Pancreas (tissue), 10 donors: ENCODE measurements around the gene RAB40A. TPM values are rescaled to one million over a fixed set of nuclear protein-coding genes. Genes with fewer than 3 reads are reported as not detected.

ENCODE experiments used
- ATAC-seq, 4 donors: fragments of 200-7000 bp; cut with Tn5 transposase; one replicate each; pipeline versions ENCODE4 v1.8.0 to v1.9.1; 2020; ENCODE audit warnings: mild to moderate bottlenecking in 4 of 4, moderate library complexity in 4 of 4
- DNase-seq, 6 donors: peaks; one replicate each; pipeline ENCODE4 v3.0.0-alpha.2; 2020
- FAIRE-seq: peaks from 2 replicates; lab custom pipeline; 2012; peaks lifted over from hg19 to GRCh38; lab: Jason Lieb, UNC
- H3K27ac ChIP-seq, 4 donors: fragments of 200-600 bp; sonication (generic); 1 replicate in 3 of 4; 2 replicates in 1 of 4; pipeline versions ENCODE4 v1.5.0 to v1.8.0; 2020
- H3K27me3 ChIP-seq, 4 donors: fragments of 200-600 bp; one replicate each; pipeline ENCODE4 v1.8.0; 2021
- H3K36me3 ChIP-seq, 3 donors: fragments of 200-600 bp; sonication (generic) in 1 of 3; one replicate each; pipeline versions ENCODE4 v1.5.0 to v1.8.0; 2020 to 2021
- H3K4me1 ChIP-seq, 3 donors: fragments of 200-600 bp; one replicate each; pipeline ENCODE4 v1.8.0; 2021
- H3K4me3 ChIP-seq, 4 donors: fragments of 200-600 bp; sonication (generic) in 2 of 4; one replicate each; pipeline versions ENCODE4 v1.5.0 to v1.8.0; 2020 to 2021
- H3K9me3 ChIP-seq, 4 donors: fragments of 200-600 bp; one replicate each; pipeline ENCODE4 v1.8.0; 2021
- WGBS, 2 donors: extraction: QIAGEN DNeasy Blood & Tissue Kit; methylation state at CpG; one replicate each; pipeline ENCODE4 v1.1.7; 2013; 5-methylcytosine and 5-hydroxymethylcytosine counted together
- intact Hi-C, 3 donors: fragments of 100-400 bp; cut with DNase I; formaldehyde crosslinking; loops; one replicate each; pipeline versions ENCODE4 v1.11.1 to v1.14.2; 2022
- polyA plus RNA-seq, 2 donors: library from polyadenylated mRNA; stranded (reverse); fragments of 200-250 nt; gene quantifications; one replicate each; pipeline ENCODE4 v1.2.3, GENCODE V29; 2013
- total RNA-seq, 6 donors: library from RNA; stranded (reverse); fragmentation: NEBNext Ultra II Directional in 4 of 6; extraction: Animal tissue kit (Norgen Biotek cat#: 25700) in 4 of 6; gene quantifications; one replicate each; pipeline versions ENCODE4 v1.2.1 to v1.2.4, GENCODE V29; 2021 to 2023
- TF ChIP-seq, protein P1 (sequence below), 4 donors: fragments of 200-600 bp; sonication (generic) in 3 of 4; IDR thresholded peaks; one replicate each; pipeline versions ENCODE4 v1.5.0 to v1.8.0; 2021; ENCODE audit warnings: antibody characterized with exemption in 4 of 4
- donor health status: healthy with polysubstance abuse.
- donor health status: DM: no; HTN: no; CAD: no; lungs with moderate emphysema.
- donor health status: DM: no; HTN: no; CAD: no.
- donor health status: control.
- donor health status: control.
- donor health status: Bipolar disorder and iron deficiency.
- donor health status: DM: yes; HTN: yes; CAD: no.
- donor health status: DM: no; HTN: no; CAD: no.
- donor health status: DM: no; HTN: no; CAD: no.
- donor health status: DM: yes; HTN: yes; CAD: no.

The RAB40A gene
- total and polyA plus RNA-seq, 8 donors = 0.06 to 0.19 (median 0.12) TPM; not detected in 1

DNA sequence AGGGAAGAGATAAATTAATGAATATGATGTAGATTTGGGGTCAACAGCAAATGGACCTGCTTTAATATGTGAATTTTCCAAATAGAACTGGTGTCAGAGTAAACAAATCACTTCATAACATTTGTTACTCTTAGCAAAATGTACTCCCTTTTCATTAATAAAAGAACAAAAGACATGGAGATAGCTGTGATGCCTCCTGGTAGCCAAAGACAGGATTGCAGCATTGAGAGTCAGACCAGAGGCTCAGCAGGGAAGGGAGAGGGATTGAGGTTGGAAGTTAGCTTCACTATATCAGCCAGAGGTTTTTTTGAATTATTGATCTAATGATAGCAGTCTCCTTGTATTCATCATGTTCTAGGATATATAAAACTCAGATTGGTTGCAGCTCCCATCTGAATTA lies 17.4 kb upstream of the RAB40A start:
- DNase-seq (no peak), ATAC-seq (no peak), FAIRE-seq (no peak)
- TF ChIP-seq, protein P1, sequence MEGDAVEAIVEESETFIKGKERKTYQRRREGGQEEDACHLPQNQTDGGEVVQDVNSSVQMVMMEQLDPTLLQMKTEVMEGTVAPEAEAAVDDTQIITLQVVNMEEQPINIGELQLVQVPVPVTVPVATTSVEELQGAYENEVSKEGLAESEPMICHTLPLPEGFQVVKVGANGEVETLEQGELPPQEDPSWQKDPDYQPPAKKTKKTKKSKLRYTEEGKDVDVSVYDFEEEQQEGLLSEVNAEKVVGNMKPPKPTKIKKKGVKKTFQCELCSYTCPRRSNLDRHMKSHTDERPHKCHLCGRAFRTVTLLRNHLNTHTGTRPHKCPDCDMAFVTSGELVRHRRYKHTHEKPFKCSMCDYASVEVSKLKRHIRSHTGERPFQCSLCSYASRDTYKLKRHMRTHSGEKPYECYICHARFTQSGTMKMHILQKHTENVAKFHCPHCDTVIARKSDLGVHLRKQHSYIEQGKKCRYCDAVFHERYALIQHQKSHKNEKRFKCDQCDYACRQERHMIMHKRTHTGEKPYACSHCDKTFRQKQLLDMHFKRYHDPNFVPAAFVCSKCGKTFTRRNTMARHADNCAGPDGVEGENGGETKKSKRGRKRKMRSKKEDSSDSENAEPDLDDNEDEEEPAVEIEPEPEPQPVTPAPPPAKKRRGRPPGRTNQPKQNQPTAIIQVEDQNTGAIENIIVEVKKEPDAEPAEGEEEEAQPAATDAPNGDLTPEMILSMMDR (IDR thresholded peaks at IDR 0.05) = no peak
- Histone ChIP-seq H3K4me3 (no peak overlapping the region), H3K9me3 (no peaks in the 10 kb centered on the region), H3K36me3 (no peaks in the 10 kb centered on the region), H3K4me1 (no peaks in the 10 kb centered on the region), H3K27me3 (peaks cover 0 to 20% (median 2%) of the 10 kb centered on the region in 4 donors), H3K27ac (no peak overlapping the region)
- intact Hi-C loops = loop anchor here in 2 of 3 donors (10.0 kb wide), 2 partner anchors 158 to 238 kb away; partner anchors contain the start of gene PLP1 (in 1 of the 2)

DNA sequence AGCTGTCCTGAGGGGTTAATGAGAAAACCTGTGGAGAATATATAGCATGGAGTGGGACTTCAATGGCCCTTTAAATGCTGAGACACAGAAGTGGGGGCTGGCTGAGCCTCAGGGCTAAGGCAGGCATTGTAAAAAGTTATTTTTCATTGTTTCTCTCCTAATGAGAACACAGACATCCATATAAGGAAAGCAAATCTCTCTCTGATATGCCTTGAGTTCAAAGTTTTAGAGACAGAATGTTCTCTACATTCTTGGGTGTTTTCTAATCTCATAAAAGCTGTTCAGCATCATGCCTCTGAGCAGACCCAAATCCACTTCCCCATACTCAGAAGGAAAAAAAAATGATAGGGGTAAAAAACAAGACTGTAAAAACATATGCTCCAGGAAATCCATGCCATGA lies 16.8 kb upstream of the RAB40A start:
- H3K27me3 ChIP-seq = peaks cover 0 to 20% (median 2%) of the 10 kb centered on the region in 4 donors
- TF ChIP-seq, protein P1 (IDR thresholded peaks at IDR 0.05) = no peak
- H3K4me1 ChIP-seq = no peaks in the 10 kb centered on the region
- DNase-seq = no peak
- H3K36me3 ChIP-seq = no peaks in the 10 kb centered on the region
- intact Hi-C loops = loop anchor here in 2 of 3 donors (10.0 kb wide), 2 partner anchors 159 to 239 kb away; partner anchors contain the start of gene PLP1 (in 1 of the 2)
- H3K9me3 ChIP-seq = no peaks in the 10 kb centered on the region
- H3K4me3 ChIP-seq = no peak overlapping the region
- no peak overlapping the region for H3K27ac ChIP-seq
- FAIRE-seq = no peak
- no peak for ATAC-seq

DNA sequence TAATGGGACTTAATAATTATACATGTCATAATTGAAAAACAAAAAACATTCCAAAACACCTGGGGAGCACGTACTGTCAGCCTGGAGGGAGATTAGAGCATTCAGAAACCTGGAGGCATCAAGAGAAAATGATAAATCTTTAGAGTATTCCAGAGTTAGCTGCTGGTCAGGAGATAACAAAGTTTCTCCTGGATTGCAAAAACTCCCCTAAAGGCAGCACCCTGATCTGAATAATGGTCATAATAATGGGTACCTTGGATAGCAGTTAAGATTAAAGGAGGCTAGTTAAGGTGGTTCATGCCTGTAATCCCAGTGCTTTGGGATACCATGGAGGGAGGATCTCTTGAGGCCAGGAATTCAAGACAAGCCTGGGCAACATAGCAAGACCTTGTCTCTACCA lies 15.9 kb upstream of the RAB40A start:
- no peaks in the 10 kb centered on the region for H3K36me3 ChIP-seq
- FAIRE-seq (no peak), ATAC-seq (no peak), DNase-seq (no peak)
- no peaks in the 10 kb centered on the region for H3K4me1 ChIP-seq
- H3K9me3 ChIP-seq = no peaks in the 10 kb centered on the region
- 58 to 72% methylated on average over 1 of the region's 1 CpG for WGBS, 2 donors
- no peak overlapping the region for H3K4me3 ChIP-seq
- TF ChIP-seq, protein P1 (IDR thresholded peaks at IDR 0.05) = no peak
- no peak overlapping the region for H3K27ac ChIP-seq
- intact Hi-C loops = loop anchor here in 2 of 3 donors (10.0 kb wide), 2 partner anchors 160 to 240 kb away; partner anchors contain the start of gene PLP1 (in 1 of the 2)
- H3K27me3 ChIP-seq = peaks cover 0 to 20% (median 2%) of the 10 kb centered on the region in 4 donors

DNA sequence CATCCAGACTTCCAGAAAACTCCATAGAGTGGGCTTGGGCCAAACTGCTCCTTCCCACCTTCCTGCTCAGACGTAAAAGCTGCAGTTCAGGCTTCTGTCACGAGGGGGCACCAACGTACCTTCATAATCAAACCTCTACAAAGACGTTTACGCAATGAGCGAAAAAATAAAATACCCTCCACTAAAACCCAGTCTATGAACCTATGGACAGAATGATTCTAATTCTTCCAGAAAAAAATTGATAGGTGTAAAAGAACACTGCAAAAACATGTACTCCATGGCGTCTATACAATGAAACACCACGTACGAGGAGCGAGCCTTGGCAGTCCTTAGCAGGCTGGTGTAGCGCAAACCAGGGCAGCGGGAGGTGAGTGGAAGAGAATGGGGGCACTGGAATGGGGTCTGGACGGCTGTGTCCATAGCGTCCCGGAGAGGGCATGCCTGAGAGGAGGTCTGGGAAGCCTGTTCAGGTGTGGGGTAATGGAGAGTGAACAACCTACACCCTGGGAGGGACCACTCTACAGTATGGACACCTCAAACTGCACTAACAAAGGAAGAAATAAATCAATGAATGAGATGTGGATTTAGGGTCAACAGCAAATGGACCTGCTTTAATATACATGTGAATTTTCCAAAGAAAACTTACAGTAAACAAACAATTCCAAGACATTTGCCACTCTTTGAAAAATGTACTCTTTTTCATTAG lies 14.4 kb upstream of the RAB40A start:
- TF ChIP-seq, protein P1 (IDR thresholded peaks at IDR 0.05) = peak; percentile 62 to 80 (median 74)
- no peak overlapping the region for H3K27ac ChIP-seq
- DNase-seq (peak; percentile 36 to 89 (median 76)), FAIRE-seq (no peak), ATAC-seq (peak; percentile 71 to 96 (median 90))
- H3K36me3 ChIP-seq = no peaks in the 10 kb centered on the region
- intact Hi-C loops = loop anchor here in 2 of 3 donors (10.0 kb wide), 2 partner anchors 161 to 241 kb away; partner anchors contain the start of gene PLP1 (in 1 of the 2)
- no peaks in the 10 kb centered on the region for H3K9me3 ChIP-seq
- peaks cover 0 to 20% (median 2%) of the 10 kb centered on the region in 4 donors for H3K27me3 ChIP-seq
- WGBS, 2 donors = 1 to 14% methylated on average over 15 of the region's 15 CpGs
- H3K4me3 ChIP-seq = peak overlapping the region in 2 of 4 donors; percentile 8 to 37
- H3K4me1 ChIP-seq = no peaks in the 10 kb centered on the region

DNA sequence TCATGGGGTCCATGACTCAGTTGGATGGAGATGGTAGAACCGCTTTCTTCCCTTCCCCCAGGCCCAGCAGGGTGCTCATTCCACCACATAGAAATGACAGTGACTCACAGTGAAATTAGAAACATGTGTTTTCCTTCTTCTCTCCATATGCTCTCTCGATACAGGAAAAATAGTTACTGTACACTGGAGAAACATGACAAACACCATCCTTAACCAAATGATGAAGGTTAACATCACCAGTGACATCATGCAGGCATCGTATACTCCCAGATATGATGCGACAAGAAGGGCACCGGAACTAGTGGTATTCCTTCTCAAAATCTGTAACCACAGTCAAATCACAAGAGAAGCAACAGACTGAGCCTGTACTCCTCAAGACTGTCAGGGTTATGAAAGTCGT lies 11.7 kb upstream of the RAB40A start:
- Histone ChIP-seq H3K4me1 (no peaks in the 10 kb centered on the region), H3K9me3 (no peaks in the 10 kb centered on the region), H3K27ac (no peak overlapping the region), H3K27me3 (peaks cover 0 to 20% (median 2%) of the 10 kb centered on the region in 4 donors), H3K4me3 (no peak overlapping the region), H3K36me3 (no peaks in the 10 kb centered on the region)
- WGBS, 2 donors = 70 to 74% methylated on average over 6 of the region's 6 CpGs
- TF ChIP-seq, protein P1 (IDR thresholded peaks at IDR 0.05) = no peak
- intact Hi-C loops = loop anchor here in 2 of 3 donors (10.0 kb wide), 2 partner anchors 164 to 244 kb away; partner anchors contain the start of gene PLP1 (in 1 of the 2)
- FAIRE-seq (no peak), DNase-seq (no peak), ATAC-seq (no peak)
